GM18909 (cell line): Measurements from ENCODE around the gene TMOD4.
A peak's percentile ranks its signal among the peaks of the same experiment; 100 is the strongest.

Source experiments
- ATAC-seq: cut with Tn5 transposase; IDR thresholded peaks from one replicate; pipeline ENCODE4 v1.9.1; 2021; ENCODE audit warnings: mild to moderate bottlenecking; ENCODE audit not compliant: unreplicated experiment, poor library complexity

Gene TMOD4

DNA sequence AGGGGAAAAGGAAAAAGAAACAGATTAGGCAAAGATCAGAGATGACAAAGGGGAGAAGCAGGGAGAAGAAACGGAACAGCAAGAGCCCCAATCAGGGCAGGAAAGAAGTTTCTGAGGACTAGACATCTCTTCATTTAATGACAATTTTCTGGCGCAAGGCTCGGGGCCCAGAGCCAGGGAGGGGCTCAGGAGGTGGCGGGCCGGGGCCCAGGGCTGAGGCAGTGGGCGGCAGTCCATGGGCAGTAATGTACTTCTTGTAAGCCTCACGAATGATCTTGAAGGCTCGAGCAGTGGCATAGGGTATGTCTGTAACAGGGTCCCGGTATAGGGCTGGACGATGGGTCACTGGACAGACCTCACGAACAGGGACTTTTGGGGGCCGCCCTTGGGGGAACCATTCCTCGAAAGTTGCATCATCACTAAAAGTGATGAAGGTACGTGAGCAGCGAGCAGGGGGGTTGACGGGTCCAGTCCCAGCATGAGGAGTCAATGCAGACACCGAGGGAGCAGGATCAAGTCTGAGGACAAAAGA lies 799 bp upstream of the TMOD4 start:
- no peak for ATAC-seq

DNA sequence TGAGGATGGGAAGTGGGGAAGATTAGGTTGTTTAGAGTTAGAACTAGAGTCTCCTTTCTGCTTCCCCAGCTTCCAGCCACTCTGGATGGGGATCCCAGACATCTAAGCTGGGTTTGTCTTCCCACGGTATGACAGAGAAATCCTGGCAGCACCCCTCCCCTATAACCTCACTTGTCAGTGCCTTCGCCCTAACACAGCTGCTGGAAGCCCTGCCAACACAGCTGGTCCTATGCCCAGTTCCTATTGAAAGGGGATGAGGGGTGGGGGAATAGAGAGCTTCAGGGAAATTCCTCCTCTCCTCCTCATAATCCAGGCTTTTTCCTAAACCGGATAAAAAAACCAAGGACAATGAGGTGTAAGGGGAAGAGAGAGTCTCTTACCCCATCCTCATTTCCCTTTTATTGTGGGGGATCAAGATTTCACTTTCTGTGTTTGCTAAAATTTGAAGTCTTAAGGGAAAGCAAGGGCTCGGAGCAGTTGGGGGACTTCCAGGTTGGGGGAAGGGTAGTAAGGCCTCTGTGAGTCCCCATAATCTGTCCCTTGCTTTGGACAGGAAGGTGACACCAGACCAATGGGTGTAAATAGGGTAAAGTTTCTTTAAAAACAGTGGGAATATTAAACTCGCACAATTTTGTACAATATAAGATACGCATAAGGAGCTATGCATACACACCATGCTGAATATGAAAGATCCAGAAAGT lies 590 bp downstream of the TMOD4 start:
- no peak for ATAC-seq

DNA sequence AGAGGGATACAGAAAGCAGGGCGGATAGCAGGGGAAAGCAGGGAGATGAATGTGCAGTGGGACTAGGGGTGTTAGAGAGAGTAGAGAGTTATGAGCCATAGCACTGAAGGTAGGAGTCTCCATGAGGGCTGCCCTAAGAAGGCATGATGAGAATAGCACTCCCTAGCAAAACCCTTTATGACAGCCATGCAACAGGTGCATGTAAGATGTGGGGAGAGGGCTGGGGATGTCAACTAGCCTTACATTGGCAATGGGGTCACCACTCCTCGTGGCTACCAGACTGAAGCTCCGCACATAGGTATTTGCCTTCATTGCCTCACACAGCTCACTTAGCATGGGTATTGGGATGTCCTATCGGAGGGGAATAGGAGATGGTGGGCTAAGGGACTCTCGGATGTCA lies 4.6 kb downstream of the TMOD4 start:
- ATAC-seq: no peak

DNA sequence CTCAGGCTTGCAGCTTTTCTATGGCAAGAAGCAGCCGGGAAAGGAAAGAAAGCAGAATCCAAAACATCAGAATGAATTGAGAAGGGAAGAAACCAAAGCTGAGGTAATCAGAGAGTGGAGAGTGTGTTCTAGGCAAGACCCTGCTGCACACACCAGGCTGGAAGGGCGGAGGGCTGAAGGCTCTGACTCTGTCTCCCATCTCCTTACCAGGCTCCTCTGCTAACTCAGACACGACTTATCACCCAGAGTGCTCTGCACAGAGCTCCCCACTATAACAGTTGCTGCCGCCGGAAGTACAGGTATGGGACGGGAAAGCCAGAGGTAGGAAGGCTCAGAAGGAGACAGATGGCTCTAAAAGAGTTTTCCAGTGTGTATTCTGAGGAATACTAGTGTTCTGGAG lies 8.7 kb downstream of the TMOD4 start:
- no peak for ATAC-seq

DNA sequence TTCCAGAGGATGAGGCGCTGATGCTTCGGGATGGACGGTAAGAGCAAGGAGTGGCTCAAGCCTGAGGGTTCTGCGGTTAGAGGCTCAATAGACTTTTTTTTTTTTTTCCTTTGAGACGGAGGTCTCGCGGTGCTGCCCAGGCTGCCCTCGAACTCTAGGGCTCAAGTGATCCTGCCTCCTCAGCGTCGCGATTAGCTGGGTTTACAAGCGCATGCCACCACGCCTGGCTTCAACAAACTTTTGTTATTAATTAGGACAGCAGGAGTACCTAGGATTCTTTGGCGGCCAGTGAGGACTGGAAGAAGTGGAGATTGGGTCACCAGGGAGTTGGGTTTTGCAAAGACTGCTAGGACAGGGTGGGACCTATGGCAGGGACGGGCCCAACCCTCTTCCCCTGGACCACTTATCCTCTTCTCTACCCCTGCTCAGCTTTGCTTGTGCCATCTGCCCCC lies 9.2 kb downstream of the TMOD4 start:
- no peak for ATAC-seq

DNA sequence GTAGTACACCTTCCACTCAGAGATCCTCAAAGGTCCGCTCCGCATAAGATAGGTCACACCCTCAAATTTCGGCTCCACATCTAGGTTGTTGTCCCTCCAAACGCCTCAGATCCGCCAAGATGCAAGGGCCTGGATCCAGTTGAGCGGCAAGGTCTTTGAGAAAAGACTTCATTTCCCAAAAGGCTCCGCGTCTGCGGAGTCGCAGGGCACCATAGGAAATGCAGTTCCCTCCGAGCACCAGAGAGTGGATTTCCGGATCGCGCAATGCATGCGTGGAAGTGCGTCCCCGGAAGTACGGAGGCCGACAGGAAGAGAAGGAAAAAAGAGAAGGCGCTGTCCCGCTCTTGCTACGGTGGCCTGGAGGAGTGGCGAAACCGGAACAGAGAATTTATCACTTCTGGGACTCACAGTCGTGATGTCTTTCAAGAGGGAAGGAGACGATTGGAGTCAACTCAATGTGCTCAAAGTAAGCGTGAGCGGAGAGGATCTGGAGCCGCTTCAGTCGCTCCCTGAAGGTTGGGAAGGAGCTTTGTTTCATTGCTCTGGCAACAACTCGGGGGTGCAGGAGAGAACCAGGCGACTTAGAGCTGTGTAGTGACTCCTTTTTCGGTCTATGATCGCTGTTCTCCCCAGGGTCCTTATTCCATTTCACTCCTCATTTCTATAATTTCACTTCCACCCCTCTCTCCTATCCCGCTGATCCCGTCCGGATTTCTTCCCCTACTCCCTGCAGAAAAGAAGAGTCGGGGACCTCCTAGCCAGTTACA lies 9.9 kb downstream of the TMOD4 start, which contains the start of the genes LYSMD1 and SCNM1:
TSS of gene LYSMD1 (minus strand) at position 165 of the 767 bp plus-strand sequence. CDS start 644 bp downstream, outside the sequence.
TSS of gene SCNM1 (plus strand) at position 407 of the 767 bp plus-strand sequence. CDS start at position 416, 9 bp downstream.
- ATAC-seq: peak; percentile 87

DNA sequence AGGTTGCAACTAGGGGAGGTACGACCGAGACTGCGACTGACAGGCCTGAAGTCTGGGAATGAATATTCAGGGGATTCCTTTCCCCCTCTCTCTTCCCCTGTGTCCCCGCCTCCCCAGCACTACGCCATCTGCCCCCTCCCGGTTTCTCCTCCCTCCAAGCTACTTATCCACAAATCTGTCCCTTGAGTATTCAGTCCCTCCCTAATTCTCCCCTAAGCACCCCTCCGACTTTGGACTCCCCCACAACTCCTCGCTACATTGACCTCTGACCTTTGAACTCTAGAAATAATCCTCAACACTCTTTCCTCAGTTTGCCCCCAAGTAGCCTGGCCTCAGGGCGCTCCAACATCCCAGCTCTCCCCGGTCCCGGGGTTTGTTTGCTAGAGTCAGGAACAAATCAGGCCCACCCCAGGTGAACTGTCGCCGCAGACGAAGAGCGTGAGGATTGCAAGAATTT lies 10.5 kb downstream of the TMOD4 start:
- ATAC-seq: no peak

DNA sequence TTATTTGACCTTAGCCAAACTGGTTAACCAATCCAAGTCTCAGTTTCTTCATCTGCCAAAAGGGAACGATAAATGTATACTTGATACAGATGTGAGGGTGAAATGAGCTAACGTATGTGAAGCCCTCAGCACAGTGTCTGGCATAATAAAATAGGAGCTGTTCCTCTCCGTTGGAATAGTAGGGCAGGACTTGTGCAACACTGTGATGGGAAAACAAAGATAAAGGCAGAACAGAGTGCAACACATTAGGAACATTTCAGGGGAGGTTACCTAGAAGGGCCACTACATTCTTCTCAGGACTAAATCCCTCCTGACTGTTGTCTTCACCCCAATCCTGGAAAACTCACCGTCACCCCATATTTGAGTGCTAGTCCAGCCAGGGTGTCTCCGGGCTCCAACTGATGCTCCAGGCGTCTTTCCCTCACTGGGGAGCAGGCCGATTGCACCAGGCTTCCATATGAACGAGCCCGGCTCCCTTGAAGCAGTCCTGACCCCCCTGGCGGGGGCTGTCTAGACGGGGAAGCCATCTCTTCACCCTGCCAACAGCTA lies 11.0 kb downstream of the TMOD4 start:
- ATAC-seq: no peak

DNA sequence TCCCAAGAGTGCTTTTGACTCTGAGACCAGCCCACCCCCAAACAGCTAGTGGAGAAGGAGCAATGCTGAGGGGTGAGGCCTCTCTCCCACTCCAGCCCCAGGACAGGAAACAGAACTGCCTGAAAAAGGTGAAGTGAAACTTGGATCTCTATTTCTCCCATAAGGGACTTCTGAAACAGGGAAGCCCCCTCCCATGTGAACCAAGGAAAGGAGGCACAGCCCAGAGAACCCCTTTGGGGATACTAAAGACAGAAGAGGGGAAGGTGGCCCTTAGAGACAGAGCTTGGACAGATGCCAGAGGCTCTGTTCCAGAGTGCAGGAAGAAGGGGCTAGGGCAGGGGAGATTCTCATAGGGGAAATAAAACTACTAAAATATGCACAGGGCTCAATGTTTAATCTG lies 16.4 kb downstream of the TMOD4 start:
- ATAC-seq: no peak

DNA sequence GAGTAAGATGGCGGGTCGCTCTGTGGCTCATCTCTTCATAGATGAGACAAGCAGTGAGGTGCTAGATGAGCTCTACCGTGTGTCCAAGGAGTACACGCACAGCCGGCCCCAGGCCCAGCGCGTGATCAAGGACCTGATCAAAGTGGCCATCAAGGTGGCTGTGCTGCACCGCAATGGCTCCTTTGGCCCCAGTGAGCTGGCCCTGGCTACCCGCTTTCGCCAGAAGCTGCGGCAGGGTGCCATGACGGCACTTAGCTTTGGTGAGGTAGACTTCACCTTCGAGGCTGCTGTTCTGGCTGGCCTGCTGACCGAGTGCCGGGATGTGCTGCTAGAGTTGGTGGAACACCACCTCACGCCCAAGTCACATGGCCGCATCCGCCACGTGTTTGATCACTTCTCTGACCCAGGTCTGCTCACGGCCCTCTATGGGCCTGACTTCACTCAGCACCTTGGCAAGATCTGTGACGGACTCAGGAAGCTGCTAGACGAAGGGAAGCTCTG lies 17.0 kb downstream of the TMOD4 start:
- no peak for ATAC-seq

DNA sequence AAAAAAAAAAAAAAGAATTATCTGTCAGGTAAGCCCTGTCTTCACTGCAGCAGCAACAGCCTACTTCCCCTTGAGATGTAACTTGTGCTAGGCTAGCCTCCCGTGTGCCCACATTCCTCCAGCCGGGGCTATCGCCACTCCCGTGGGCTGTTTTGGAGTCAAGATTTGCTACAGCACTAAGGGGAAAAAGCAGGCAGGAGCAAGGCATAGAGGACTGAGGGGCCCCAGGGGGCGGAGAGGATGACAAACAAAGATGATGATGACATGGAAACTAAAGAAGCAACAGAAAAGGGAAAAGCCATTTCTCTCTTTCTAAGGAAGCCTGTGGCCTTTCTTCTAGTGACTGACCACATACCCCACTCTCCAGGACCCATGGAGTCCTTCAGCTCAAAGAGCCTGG lies 17.5 kb downstream of the TMOD4 start:
- ATAC-seq: no peak

DNA sequence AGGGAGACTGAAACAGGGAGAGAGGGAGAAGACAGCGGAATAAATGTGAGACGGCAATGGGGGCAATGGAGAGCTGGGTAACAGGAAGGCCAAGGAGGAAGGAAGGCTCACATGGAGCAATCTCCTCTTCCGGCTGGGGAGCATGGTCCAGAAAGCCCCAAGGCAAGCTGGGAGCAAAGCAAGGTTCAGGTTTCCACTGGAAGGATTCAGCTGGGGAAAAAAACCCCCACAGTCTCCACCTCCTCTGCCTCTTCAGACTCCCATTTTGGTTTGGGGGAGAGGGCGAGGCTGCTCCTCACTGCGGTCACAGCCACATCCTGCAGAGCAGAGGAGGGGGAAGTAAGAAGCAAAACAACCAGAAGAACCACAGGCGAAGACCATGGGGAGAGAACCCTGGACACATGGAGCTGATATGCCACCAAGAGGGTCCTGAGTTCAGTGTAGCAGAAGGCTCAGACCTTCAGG lies 18.7 kb downstream of the TMOD4 start:
- no peak for ATAC-seq

DNA sequence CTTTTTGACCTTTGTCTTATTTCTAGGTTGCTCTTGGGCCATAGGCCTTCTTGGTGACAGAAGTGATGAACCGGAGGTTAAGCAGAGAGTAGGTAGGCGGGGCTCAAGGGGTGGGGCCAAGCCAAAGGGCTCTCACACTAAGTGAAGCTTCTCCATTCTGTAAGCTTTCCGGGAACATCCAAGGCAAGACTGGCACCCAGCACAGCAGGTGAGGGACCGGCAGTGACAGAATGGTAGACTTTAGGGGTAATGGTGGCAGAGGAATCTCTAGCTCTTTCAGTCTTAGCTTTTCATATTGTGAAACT lies 19.3 kb downstream of the TMOD4 start, which contains the start of gene TNFAIP8L2:
TSS of gene TNFAIP8L2 (plus strand) at position 135 of the 305 bp plus-strand sequence. CDS start 2,049 bp downstream, outside the sequence.
- ATAC-seq: peak; percentile 75

DNA sequence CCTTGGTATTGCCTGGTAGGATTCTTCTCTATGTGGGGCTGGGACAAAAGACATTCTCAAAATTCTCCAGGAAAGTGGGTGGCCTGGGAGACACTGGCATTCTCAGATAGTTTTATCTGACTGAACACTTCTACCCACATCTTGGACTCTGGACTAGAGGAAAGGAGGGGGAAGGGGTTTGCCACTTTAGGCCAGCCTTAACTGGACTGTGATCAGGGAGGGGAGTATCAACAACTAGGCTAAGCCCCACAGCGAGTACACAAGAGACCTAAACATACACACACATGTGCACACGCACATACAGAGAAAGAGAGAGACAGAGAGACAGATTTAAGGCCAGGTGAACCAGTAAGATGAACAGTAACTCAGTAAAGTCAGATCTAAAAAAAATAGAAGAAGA lies 28.1 kb downstream of the TMOD4 start:
- ATAC-seq: no peak

DNA sequence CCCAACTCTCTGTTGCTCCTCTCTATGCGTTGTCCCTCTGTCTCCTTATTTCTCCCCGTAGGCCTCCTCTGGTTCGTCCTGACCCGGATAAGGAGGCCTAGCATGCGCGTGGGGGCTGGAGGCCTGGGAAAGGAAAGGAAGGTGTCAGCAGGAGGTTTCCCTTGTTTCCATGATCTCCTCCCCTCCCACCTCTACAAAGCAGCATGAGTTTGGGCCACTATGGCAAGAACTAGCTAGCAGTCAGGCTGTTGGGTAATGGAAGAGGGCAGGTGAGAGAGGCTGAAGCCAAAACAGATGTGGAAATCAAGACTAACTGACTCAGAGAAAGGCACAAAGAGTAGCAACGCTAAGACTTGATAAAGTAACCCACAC lies 28.7 kb downstream of the TMOD4 start:
- no peak for ATAC-seq

DNA sequence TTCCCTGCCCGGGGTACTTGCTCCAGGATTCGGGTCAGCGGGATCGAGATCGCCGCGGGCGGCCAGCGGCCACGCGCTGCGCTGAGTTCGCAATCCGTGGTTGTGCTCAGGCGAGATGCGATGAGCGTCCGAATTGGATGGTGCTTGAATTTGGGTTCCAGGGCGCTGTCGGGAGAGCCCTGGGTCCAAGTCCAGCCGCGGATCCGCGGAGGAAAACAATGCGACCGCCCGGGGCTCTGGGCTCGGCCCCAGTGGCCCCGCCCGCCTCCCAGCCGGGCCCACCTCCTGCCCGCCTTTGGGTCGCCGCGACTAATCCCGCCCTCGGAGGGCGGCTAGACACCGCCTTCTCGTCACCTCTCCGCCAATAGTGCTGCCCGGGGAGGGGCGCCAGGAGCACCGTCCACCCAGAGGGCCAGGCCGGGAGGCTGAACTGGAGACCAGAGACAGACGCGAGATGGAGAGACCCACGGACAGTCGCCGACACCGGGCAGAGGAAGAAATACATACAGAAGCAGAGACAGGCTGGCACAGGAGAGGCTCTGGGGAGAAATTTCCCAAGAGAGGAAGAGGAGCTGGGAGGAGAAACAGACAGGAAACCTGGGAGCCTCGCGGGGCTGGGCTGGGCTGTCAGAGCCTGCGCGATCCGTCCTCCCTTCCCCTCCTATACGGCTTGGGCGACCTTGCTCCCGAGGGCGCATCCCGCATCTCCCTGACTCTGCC lies 29.2 kb downstream of the TMOD4 start, which contains the start of gene SEMA6C:
TSS of gene SEMA6C (minus strand) at position 220 of the 720 bp plus-strand sequence. CDS start 4,010 bp downstream, outside the sequence.
- ATAC-seq: peak; percentile 97

DNA sequence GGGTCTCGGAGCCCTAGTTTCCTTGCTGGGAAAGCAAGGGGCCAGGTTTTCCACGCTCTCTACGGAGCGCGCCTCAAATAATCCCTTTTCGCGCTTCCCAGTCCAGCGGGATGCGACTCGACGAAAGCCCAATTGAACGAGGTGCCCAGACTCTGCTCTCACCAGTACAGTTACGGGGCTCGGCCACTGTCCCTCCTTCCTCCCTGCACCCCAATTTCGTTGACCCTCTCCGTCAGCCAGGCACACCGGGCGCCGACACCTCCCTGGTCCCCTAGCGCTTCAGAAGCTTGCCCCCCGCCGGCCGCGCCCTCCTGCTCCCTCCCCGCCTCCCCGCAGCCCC lies 29.7 kb downstream of the TMOD4 start:
- ATAC-seq: no peak

DNA sequence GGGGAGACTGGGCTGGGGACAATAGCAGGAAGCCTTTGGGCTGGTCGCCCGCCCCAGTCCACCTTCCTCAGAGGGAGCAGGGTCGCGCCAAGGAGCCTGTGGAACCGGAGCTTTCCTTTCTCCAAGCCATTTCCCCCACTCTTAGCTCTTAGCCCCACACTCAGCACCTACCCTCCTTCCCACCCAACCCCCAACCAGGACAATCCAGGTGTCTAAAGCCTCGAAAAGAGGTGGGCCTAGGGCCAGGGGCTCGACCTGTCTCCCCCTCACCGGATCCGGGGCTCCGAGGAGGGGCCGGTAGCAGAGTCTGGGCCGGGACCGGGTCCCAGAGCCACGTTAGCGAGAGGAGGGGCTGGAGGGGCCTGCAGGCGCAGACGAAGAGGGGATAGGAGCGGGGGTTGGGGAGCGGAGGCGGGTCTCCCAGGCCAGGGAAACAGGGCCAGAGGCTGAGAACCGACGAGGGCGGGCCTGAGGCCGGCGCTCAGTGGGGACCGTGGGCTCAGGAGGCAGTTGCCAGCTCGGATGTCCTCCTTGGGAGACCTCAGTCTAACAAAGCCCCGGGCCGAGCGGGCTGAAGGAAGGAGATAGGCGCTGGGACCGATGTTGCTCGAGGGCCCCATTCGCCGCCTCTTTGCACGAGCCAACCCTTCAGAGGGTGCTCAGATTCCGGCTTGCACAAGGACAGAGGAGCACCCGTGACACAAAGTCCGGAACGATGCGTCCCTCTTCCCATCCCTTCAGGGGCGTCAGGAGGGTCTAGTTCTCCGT lies 30.3 kb downstream of the TMOD4 start:
- no peak for ATAC-seq
